Right atrium auricular region (tissue), 2 donors: ENCODE measurements around the gene MVB12A. TPM values are rescaled to one million over a fixed set of nuclear protein-coding genes. Genes with fewer than 3 reads are reported as not detected.

Experiments used
- DNase-seq: peaks from one replicate; pipeline ENCODE4 v3.0.0-alpha.2; 2019; ENCODE audit warnings: low spot score
- H3K27ac ChIP-seq, 2 donors: fragments of 200-600 bp; sonication (generic); 1 replicate in 1 of 2; 2 replicates in 1 of 2; pipeline ENCODE4 v1.5.1; 2016 to 2019
- H3K27me3 ChIP-seq, 2 donors: fragments of 200-600 bp; sonication (generic); one replicate each; pipeline versions ENCODE4 v1.5.1 to v1.6.0; 2017 to 2019
- H3K36me3 ChIP-seq: fragments of 200-600 bp; sonication (generic); one replicate; pipeline ENCODE4 v1.5.1; 2016
- H3K4me1 ChIP-seq, 2 donors: fragments of 200-600 bp; sonication (generic); one replicate each; pipeline versions ENCODE4 v1.5.1 to v1.6.0; 2017 to 2019
- H3K4me3 ChIP-seq, 2 donors: fragments of 200-600 bp; sonication (generic); 1 replicate in 1 of 2; 2 replicates in 1 of 2; pipeline ENCODE4 v1.5.1; 2017 to 2019; ENCODE audit warnings: mild to moderate bottlenecking in 1 of 2, moderate library complexity in 1 of 2
- H3K9me3 ChIP-seq, 2 donors: fragments of 200-600 bp; sonication (generic); one replicate each; pipeline ENCODE4 v1.5.1; 2019
- total RNA-seq, 2 donors: library from RNA; depleted of rRNA; stranded (reverse); fragments of >200 nt; gene quantifications; one replicate each; pipeline ENCODE4 v1.1.0, GENCODE V29; 2016
- TF ChIP-seq, protein P1 (sequence below), 2 donors: fragments of 200-600 bp; sonication (generic); IDR thresholded peaks; one replicate each; pipeline ENCODE4 v1.5.1; 2019; ENCODE audit warnings: antibody characterized with exemption in 2 of 2

Gene MVB12A
- total RNA-seq, 2 donors from 2014 or later, result 24.8 to 39.0 TPM

DNA sequence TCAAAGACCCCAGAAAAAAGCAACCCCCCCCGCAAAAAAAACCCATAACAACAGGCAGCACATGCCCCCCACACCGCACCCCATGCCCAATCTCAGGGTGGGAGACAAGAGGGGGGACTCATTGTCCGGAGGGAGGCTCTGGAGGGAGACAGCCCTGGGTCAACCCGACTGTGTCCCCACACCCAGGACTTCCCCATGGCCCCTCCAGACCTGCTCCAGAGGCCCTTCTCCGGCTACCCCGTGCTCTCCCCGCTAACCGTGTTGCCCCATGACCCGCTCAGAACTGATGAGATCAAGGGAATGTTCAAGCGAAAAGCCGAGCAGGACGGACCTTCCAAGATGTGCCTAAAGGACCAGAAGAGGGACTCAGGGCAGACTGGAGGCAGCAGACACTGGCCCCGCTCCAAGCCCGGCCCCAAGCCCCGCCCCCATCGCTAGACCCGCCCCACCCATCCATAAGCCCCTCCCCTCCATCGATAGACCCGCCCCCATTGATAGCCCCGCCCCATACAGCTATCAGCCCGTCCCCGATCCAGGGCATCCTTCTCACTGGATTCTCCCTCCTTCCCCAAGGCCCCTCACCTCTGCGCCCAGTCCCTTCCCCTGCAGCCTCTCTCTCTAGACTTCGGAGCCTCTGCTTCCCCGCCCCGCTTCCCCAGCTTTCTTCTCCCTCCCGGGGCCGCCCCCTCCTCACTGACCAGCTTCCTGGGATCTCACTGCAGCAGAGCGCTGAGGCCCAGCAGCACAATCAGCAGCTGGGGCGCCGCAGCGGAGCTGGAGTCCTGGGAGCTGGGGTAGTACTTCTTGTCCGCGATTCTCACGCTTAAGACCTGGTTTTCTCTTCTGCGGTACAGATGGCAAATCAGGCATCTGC is 16.6 kb upstream of the MVB12A start:
- Histone ChIP-seq H3K4me1 (peaks cover 0 to 33% of the 10 kb centered on the region in 2 donors), H3K9me3 (no peaks in the 10 kb centered on the region), H3K27ac (peak overlapping the region in 1 of 2 donors; percentile 87), H3K27me3 (no peaks in the 10 kb centered on the region), H3K36me3 (no peaks in the 10 kb centered on the region), H3K4me3 (peak overlapping the region in 1 of 2 donors; percentile 54)
- TF ChIP-seq, protein P1, sequence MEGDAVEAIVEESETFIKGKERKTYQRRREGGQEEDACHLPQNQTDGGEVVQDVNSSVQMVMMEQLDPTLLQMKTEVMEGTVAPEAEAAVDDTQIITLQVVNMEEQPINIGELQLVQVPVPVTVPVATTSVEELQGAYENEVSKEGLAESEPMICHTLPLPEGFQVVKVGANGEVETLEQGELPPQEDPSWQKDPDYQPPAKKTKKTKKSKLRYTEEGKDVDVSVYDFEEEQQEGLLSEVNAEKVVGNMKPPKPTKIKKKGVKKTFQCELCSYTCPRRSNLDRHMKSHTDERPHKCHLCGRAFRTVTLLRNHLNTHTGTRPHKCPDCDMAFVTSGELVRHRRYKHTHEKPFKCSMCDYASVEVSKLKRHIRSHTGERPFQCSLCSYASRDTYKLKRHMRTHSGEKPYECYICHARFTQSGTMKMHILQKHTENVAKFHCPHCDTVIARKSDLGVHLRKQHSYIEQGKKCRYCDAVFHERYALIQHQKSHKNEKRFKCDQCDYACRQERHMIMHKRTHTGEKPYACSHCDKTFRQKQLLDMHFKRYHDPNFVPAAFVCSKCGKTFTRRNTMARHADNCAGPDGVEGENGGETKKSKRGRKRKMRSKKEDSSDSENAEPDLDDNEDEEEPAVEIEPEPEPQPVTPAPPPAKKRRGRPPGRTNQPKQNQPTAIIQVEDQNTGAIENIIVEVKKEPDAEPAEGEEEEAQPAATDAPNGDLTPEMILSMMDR (IDR thresholded peaks at IDR 0.05), result no peak
- no peak for DNase-seq

DNA sequence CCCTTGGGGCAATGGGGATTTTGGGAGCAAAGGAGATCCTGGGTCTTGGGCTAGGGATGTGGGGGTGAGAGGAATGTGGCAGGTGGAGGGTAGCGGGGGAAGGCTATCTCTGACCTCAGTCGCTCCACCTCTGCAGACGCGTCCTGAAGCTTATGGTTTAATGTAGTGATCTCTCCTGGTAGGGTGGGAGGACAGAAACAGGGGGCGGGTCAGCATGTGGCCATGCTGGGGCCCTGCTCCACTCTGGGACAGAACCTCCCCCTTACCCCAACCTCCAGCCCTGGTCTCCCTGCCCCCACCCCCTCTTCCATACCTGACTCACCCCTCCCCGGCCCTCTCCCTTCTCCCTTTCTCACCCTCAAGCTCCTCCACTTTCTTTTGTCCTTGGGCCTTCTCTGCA is 15.8 kb upstream of the MVB12A start:
- no peaks in the 10 kb centered on the region for H3K36me3 ChIP-seq
- TF ChIP-seq, protein P1 (IDR thresholded peaks at IDR 0.05), result no peak
- peak overlapping the region; percentile 79 to 87 for H3K27ac ChIP-seq
- peak overlapping the region; percentile 37 to 54 for H3K4me3 ChIP-seq
- no peak for DNase-seq
- H3K9me3 ChIP-seq, result no peaks in the 10 kb centered on the region
- H3K27me3 ChIP-seq, result no peaks in the 10 kb centered on the region
- H3K4me1 ChIP-seq, result peaks cover 0 to 33% of the 10 kb centered on the region in 2 donors

DNA sequence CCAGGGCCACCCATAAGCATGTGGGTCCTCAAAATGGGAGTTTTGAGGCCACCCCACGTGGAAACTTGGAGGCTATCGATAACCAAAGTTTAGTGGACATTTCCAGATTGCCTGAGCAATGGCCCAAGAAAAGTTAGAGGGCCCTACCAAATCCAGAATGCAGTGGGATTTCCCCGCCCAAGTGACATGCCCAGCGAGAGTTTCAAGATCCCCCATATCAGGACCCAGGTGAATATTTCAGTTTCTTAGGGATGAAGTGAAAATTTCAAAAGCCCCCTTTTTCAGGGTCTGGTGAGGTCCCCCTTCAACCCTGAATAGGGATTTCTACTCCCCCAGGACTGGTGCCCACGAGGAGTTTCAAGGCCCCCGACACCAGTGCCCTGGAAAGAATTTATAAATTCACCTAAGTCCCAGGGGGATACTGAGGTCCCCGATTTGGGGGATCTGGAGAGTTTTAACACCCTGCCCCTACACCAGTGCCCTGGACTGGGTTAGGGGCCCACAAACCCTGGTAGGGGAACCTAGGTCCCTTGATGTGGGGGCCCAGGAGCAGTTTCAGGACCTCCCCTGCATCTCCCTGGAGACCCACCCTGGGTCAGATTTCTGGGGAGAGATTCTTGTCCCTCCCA is 15.1 kb upstream of the MVB12A start:
- Histone ChIP-seq H3K27ac (peak overlapping the region; percentile 79 to 87), H3K9me3 (no peaks in the 10 kb centered on the region), H3K27me3 (no peaks in the 10 kb centered on the region), H3K36me3 (no peaks in the 10 kb centered on the region), H3K4me1 (peaks cover 0 to 33% of the 10 kb centered on the region in 2 donors), H3K4me3 (peak overlapping the region; percentile 37 to 54)
- TF ChIP-seq, protein P1 (IDR thresholded peaks at IDR 0.05), result no peak
- no peak for DNase-seq

DNA sequence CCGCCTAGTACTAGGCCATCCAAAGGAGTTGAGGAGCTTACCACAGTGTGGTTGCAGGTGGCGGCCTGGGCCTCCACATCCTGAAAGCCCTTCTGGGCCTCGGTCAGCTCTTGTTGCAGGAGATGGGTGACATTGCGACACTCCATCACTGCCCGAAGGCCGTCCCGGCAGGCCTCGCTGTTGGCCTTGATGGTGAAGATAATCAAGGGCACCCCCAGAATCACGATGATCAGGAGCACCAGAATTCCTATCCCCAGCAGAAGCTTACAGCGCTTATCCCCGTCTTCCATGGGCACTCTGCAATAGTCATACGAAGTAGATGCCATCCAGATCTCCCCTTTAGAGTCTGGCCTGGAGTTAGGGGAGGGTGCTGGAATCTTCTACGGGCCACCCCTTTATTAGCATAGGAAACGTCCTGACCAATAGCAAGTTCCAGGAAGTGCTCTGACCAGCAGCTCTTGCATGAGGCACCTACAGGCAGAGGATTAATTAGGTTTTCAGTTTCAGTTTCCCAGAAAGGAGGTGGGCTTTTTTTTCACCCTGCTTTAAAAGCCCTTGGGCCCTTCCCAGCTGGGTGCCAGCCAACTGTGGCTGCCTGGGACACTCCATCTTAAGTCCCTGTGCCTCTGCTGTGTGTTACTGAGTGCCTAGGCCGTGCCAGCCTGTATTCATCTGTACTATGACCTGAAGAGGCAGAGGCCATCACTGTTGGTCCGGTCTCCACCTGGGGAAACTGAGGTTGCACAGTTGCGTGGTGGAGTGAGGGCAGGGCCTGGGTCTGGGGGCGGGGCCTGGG is 14.4 kb upstream of the MVB12A start, which contains the start of gene BST2:
Gene BST2, minus strand, starts transcription at position 381 of the 796 bp plus-strand sequence. Its CDS starts 55 bp downstream, at position 326.
- TF ChIP-seq, protein P1 (IDR thresholded peaks at IDR 0.05), result no peak
- H3K27me3 ChIP-seq, result no peaks in the 10 kb centered on the region
- H3K9me3 ChIP-seq, result no peaks in the 10 kb centered on the region
- peak within 1 kb of the TSS; percentile 79 to 87 for H3K27ac ChIP-seq
- H3K36me3 ChIP-seq, result no peaks in the 10 kb centered on the region
- peaks cover 0 to 33% of the 10 kb centered on the region in 2 donors for H3K4me1 ChIP-seq
- peak within 1 kb of the TSS; percentile 37 to 54 for H3K4me3 ChIP-seq
- no peak for DNase-seq

DNA sequence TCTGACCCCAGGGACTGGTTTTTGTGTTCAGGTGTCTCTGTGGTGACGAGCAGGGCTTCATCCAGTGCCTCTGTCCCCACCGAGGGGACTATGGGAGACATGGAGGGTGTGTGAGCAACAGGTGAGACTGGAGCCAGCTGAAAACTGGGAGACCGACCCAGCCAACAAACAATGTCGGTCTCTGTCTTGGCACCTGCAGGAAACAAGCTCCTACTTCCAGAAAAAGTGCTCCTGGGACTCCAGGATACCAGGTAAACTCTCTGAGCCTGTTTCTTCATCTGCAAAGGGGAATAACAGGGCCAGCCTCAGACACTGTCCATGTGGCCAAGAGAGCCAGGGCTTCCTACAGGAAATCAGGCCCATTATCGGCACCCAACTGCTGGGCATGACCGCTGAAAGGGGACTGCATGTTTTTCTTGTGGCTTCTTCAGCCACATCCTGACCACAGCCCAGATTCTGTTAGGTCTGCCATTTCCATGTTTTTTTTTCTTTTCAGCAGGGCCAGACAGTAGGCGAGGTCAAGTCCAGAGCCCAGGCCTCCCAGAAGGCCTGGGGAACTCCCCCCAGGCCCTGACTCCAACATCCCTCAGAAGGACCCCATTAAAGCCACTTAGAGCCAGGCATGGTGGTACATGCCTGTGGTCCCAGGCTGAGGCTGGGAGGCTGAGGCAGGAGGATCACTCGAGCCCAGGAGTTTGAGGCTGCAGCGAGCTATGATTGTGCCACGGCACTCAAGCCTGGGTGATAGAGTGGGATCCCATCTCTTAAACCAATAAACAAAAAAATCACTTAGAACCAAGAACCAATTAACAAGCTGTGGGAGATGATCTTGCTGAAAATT is 13.6 kb upstream of the MVB12A start:
- H3K9me3 ChIP-seq, result no peaks in the 10 kb centered on the region

More for the DNA sequence above, 13.6 kb upstream of the MVB12A start:
- Histone ChIP-seq H3K4me1 (peaks cover 0 to 33% of the 10 kb centered on the region in 2 donors), H3K4me3 (peak overlapping the region; percentile 17 to 54), H3K27me3 (no peaks in the 10 kb centered on the region), H3K27ac (peak overlapping the region; percentile 79 to 87), H3K36me3 (no peaks in the 10 kb centered on the region)
- TF ChIP-seq, protein P1 (IDR thresholded peaks at IDR 0.05), result no peak
- DNase-seq, result no peak
